NCI-H82 (cell line): Measurements from ENCODE around the gene SPEN.
"Not testable (repeated sequence)": the region's sequence is repeated elsewhere in the genome, so short reads cannot be mapped to it uniquely, and the experiment has no call there.

ENCODE experiments used
- DNase-seq: peaks from one replicate; lab custom pipeline; 2025; lab: John Stamatoyannopoulos, UW

Gene SPEN

GRCh38 chr1:15833842-15834405 lies 13.6 kb upstream of the SPEN start:
- DNase-seq = peak; percentile 46

- DNase-seq = peak; percentile 95
These were observed 12.9 kb upstream of the SPEN start for GRCh38 chr1:15834406-15835204.

GRCh38 chr1:15835205-15835740 lies 12.2 kb upstream of the SPEN start:
- DNase-seq = no peak

GRCh38 chr1:15835741-15836510 lies 11.6 kb upstream of the SPEN start:
- peak; percentile 100 for DNase-seq

- not testable (repeated sequence) for DNase-seq
These were observed 11.1 kb upstream of the SPEN start for GRCh38 chr1:15836511-15836771.

GRCh38 chr1:15836772-15837669 lies 10.5 kb upstream of the SPEN start:
- DNase-seq = no peak

GRCh38 chr1:15837931-15838330 lies 9.6 kb upstream of the SPEN start:
- no peak for DNase-seq

- peak; percentile 94 for DNase-seq
These were observed 8.8 kb upstream of the SPEN start for GRCh38 chr1:15838721-15839120.

- DNase-seq = no peak
These were observed 3.5 kb upstream of the SPEN start for GRCh38 chr1:15843826-15844572.

- DNase-seq = not testable (repeated sequence)
These were observed 1.5 kb upstream of the SPEN start for GRCh38 chr1:15846056-15846455.

- DNase-seq = peak; percentile 64
These were observed 311 bp downstream of the SPEN start for GRCh38 chr1:15847893-15848142.

- peak; percentile 51 for DNase-seq
These were observed 829 bp downstream of the SPEN start for GRCh38 chr1:15848143-15848928.

GRCh38 chr1:15848929-15849774 lies 1.6 kb downstream of the SPEN start:
- peak; percentile 98 for DNase-seq

- DNase-seq = peak; percentile 98
These were observed 2.3 kb downstream of the SPEN start for GRCh38 chr1:15849775-15850324.

- peak; percentile 53 for DNase-seq
These were observed 3.0 kb downstream of the SPEN start for GRCh38 chr1:15850471-15851001.

GRCh38 chr1:15851210-15852035 lies 3.9 kb downstream of the SPEN start:
- no peak for DNase-seq

- peak; percentile 59 for DNase-seq
These were observed 4.7 kb downstream of the SPEN start for GRCh38 chr1:15852036-15852827.
